ENCODE measurements around the gene CSAG1. TPM values are rescaled to one million over a fixed set of nuclear protein-coding genes. Genes with fewer than 3 reads are reported as not detected.
"Not testable (repeated sequence)": the region's sequence is repeated elsewhere in the genome, so short reads cannot be mapped to it uniquely, and the experiment has no call there.

Gene CSAG1, protein sequence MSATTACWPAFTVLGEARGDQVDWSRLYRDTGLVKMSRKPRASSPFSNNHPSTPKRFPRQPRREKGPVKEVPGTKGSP
- total RNA-seq: not detected

DNA sequence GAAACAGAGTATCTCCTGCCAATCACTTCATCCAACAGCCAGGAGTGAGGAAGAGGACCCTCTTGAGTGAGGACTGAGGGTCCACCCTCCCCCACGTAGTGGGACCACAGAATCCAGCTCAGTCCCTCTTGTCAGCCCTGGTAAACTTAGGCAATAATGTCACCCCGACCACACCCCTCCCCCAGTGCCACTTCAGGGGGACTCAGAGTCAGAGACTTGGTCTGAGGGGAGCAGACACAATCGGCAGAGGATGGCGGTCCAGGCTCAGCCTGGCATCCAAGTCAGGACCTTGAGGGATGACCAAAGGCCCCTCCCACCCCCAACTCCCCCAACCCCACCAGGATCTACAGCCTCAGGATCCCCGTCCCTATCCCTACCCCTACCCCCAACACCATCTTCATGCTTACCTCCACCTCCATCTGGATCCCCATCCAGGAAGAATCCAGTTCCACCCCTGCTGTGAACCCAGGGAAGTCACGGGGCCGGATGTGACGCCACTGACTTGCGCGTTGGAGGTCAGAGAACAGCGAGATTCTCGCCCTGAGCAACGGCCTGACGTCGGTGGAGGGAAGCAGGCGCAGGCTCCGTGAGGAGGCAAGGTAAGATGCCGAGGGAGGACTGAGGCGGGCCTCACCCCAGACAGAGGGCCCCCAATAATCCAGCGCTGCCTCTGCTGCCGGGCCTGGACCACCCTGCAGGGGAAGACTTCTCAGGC is at the start of gene CSAG1, which contains the start of gene MAGEA12:
Gene CSAG1 (minus strand): TSS at position 461 of the 715 bp plus-strand sequence. CDS start 1,261 bp downstream, outside the sequence.
Gene MAGEA12 (plus strand): TSS at position 497 of the 715 bp plus-strand sequence. CDS start 2,405 bp downstream, outside the sequence.
- no peak for DNase-seq
- Histone ChIP-seq H3K27me3 (no peaks in the 10 kb centered on the region), H3K36me3 (no peaks in the 10 kb centered on the region), H3K9me3 (no peaks in the 10 kb centered on the region), H3K27ac (no peak within 1 kb of the TSS), H3K4me3 (no peak within 1 kb of the TSS), H3K4me1 (no peaks in the 10 kb centered on the region)
- TF ChIP-seq, protein P1, sequence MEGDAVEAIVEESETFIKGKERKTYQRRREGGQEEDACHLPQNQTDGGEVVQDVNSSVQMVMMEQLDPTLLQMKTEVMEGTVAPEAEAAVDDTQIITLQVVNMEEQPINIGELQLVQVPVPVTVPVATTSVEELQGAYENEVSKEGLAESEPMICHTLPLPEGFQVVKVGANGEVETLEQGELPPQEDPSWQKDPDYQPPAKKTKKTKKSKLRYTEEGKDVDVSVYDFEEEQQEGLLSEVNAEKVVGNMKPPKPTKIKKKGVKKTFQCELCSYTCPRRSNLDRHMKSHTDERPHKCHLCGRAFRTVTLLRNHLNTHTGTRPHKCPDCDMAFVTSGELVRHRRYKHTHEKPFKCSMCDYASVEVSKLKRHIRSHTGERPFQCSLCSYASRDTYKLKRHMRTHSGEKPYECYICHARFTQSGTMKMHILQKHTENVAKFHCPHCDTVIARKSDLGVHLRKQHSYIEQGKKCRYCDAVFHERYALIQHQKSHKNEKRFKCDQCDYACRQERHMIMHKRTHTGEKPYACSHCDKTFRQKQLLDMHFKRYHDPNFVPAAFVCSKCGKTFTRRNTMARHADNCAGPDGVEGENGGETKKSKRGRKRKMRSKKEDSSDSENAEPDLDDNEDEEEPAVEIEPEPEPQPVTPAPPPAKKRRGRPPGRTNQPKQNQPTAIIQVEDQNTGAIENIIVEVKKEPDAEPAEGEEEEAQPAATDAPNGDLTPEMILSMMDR (IDR thresholded peaks at IDR 0.05): no peak
- no peak for TF ChIP-seq POLR2A (IDR thresholded peaks at IDR 0.05)
- 73% methylated on average over 2 of the region's 21 CpGs; no CpG with 5 or more reads in 1 of the 2 donors for WGBS, 2 donors
- intact Hi-C loops (cut with DNase I): no loop called here

DNA sequence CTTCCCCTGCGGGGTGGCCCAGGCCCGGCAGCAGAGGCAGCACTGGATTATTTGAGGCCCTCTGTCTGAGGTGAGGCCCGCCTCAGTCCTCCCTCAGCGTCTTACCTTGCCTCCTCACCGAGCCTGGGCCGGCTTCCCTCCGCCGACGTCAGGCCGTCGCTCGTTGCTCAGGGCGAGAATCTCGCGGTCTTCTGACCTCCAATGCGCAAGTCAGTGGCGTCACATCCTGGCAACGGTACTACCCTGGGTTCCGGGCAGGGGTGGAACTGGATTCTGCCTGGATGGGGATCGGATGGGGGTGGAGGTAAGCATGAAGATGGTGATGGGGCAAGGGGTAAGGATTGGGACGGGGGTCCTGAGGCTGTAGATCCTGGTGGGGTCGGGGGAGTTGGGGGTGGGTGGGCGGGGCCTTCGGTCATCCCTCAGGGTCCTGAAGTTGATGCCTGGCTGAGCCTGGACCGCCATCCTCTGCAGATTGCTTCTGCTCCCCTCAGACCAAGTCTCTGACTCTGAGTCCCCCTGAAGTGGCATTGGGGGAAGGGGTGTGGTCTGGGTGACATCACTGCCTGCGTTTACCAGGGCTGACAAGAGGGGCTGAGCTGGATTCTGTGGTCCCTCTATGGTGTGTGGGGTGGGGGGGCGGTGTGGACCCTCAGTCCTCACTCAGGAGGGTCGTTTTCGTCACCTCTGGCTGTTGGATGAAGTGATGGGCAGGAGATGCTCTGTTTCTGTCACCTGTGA is 36.2 kb upstream of the CSAG1 start, which contains the start of gene MAGEA6:
Gene MAGEA6 (minus strand): TSS at position 141 of the 741 bp plus-strand sequence. CDS start 2,039 bp downstream, outside the sequence.
- H3K4me3 ChIP-seq; H3K4me1 ChIP-seq; DNase-seq; H3K9me3 ChIP-seq; H3K36me3 ChIP-seq; H3K27ac ChIP-seq; H3K27me3 ChIP-seq; intact Hi-C loops (cut with DNase I): not testable (repeated sequence)
- no CpG with 5 or more reads among the region's 29 CpGs for WGBS, 2 donors

DNA sequence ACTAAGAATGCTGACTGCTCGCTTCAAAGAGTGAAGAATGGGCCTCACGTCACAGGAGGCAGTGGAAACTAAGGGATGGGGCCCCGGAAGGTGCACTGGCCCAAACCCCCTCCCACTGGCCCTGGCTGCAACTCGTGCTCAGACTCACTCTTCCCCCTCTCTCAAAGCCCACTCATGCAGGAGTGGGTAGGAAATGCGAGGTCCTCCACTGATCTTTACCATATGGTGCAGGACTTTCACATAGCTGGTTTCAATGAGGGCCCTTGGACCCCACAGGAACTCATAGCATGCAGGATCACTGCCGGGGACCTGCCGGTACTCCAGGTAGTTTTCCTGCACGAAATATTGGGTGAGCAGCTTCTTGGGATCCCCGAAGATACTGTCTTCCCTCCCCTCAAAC is 33.0 kb upstream of the CSAG1 start:
- intact Hi-C loops (cut with DNase I); DNase-seq; H3K27me3 ChIP-seq; H3K4me3 ChIP-seq; H3K36me3 ChIP-seq; H3K9me3 ChIP-seq; H3K4me1 ChIP-seq; H3K27ac ChIP-seq: not testable (repeated sequence)
- WGBS, 2 donors: 67 to 100% methylated on average over 1 to 7 of the region's 9 CpGs

DNA sequence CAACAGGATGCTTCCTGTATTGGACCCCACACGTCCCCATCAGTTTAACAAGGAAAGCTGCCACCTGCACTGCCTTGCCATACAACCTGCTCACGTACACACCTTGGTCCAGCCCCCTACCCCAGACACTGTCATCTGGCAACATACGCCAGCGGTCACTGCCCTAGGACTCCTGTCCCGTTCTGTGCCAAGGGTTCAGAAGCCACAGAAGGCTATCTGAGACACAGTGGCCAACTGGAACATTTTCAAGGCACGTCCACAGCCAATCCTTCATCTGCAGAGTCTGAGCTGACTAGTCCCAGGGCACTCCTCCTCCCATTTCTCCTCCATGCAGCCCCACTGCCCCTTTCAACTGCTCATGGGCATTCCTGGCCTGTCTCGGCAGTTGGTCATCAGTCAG is 28.1 kb upstream of the CSAG1 start:
- H3K9me3 ChIP-seq; H3K4me1 ChIP-seq; H3K36me3 ChIP-seq; DNase-seq; H3K27ac ChIP-seq; H3K27me3 ChIP-seq; intact Hi-C loops (cut with DNase I); H3K4me3 ChIP-seq: not testable (repeated sequence)
- WGBS, 2 donors: no CpG with 5 or more reads among the region's 7 CpGs

DNA sequence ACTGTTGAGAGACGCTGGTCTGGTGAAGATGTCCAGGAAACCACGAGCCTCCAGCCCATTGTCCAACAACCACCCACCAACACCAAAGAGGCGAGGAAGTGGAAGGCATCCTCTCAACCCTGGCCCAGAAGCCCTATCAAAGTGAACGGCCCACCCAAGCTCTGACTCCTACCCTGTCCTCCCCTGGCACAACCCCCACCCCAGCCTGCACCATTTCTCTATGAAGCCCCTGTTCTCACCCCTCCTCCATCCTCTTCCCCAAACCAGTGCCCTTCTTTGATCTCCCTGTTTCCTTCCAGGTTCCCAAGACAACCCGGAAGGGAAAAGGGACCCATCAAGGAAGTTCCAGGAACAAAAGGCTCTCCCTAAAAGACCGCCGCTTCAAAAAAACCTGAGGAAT is 26.0 kb upstream of the CSAG1 start:
- H3K27me3 ChIP-seq; H3K36me3 ChIP-seq; H3K4me1 ChIP-seq; intact Hi-C loops (cut with DNase I); H3K9me3 ChIP-seq; DNase-seq; H3K4me3 ChIP-seq; H3K27ac ChIP-seq: not testable (repeated sequence)
- no CpG with 5 or more reads among the region's 7 CpGs for WGBS, 2 donors

DNA sequence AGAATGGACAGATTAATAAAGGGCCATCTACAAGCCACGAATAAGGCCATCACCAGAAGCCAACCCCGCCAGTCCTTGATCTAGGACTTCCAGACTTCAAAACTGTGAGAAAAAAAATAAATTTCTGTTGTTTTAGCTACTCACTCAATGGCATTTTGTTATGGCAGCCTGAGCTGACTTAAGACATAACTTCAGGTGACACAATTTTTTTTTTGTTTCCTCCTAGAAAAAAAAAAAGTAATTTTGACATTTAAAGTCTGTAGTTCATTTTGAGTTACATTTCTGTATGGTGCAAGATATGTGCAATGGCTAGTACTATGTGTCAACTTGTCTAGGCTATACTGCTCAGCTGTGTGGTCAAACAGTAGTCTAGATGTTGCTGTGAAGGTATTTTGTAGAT is 25.4 kb upstream of the CSAG1 start, which contains the start of gene CSAG3:
Gene CSAG3 (plus strand): TSS at position 301 of the 400 bp plus-strand sequence.
- H3K4me1 ChIP-seq; intact Hi-C loops (cut with DNase I); DNase-seq; H3K4me3 ChIP-seq; H3K36me3 ChIP-seq; H3K9me3 ChIP-seq; H3K27me3 ChIP-seq; H3K27ac ChIP-seq: not testable (repeated sequence)
- no CpG with 5 or more reads among the region's 2 CpGs for WGBS, 2 donors

DNA sequence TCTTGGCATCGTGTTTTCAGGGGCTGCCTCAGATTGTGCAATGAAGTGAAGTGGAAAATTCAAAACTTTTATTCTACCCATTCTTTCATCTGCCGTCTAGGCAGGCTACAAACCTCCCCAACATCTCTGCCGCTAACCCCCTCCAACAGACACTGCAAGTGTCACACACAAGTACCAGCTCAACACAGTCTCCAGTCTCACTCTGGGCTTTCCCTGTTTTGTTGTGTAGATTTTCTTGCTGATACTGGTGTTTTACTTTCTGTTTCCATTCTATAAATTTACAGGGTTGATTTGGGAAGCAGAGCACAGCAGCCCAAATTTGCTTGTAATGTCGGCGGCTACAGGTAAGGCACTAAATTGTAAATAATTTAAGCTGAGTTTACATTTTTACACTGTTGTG is 21.4 kb upstream of the CSAG1 start:
- DNase-seq; H3K4me3 ChIP-seq; H3K4me1 ChIP-seq; H3K9me3 ChIP-seq; H3K27ac ChIP-seq; H3K27me3 ChIP-seq; intact Hi-C loops (cut with DNase I); H3K36me3 ChIP-seq: not testable (repeated sequence)
- WGBS, 2 donors: no CpG with 5 or more reads among the region's 5 CpGs

DNA sequence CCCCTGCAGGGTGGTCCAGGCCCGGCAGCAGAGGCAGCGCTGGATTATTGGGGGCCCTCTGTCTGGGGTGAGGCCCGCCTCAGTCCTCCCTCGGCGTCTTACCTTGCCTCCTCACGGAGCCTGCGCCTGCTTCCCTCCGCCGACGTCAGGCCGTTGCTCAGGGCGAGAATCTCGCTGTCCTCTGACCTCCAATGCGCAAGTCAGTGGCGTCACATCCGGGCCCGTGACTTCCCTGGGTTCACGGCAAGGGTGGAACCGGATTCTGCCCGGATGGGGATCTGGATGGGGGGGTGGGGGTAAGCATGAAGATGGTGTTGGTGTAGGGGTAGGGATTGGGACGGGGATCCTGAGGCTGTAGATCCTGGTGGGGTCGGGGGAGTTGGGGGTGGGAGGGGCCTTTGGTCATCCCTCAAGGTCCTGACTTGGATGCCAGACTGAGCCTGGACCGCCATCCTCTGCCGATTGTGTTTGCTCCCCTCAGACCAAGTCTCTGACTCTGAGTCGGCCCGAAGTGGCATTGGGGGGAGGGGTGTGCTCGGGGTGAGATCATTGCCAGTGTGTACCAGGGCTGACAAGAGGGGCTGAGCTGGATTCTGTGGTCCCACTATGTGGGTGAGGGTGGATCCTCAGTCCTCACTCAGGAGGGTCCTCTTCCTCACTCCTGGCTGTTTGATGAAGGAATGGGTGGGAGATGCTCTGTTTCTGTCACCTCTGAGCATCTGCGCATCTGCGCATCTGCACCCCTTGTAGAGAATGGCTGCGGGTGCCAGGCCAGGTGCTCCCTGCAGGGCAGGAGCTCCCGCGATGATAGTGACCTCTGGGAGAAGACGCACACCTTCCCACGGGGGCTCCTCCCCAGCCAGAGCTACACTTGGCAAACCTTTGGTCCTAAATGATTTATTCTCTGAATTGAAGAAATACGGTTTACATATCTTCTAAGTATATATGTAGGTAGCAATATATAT is 20.4 kb upstream of the CSAG1 start, which contains the start of gene MAGEA2:
Gene MAGEA2 (minus strand): TSS at position 157 of the 965 bp plus-strand sequence. CDS start 2,479 bp downstream, outside the sequence.
- intact Hi-C loops (cut with DNase I); H3K4me1 ChIP-seq; H3K27ac ChIP-seq; H3K27me3 ChIP-seq; H3K9me3 ChIP-seq; DNase-seq; H3K4me3 ChIP-seq; H3K36me3 ChIP-seq: not testable (repeated sequence)
- no CpG with 5 or more reads among the region's 35 CpGs for WGBS, 2 donors
